Measurements from ENCODE around the gene TRPV6.

The TRPV6 gene

GRCh38 chr7:142883571-142884285 lies 1.8 kb downstream of the TRPV6 start:
- DNase-seq (ENCODE audit: low read depth), result no peak

- DNase-seq (ENCODE audit: low read depth), result no peak
Measured at GRCh38 chr7:142883145-142883544, 2.4 kb downstream of the TRPV6 start.

GRCh38 chr7:142882338-142882678 lies 3.2 kb downstream of the TRPV6 start:
- DNase-seq (ENCODE audit: low read depth), result no peak

- DNase-seq (ENCODE audit: low read depth), result no peak
Measured at GRCh38 chr7:142881586-142882337, 3.8 kb downstream of the TRPV6 start.

GRCh38 chr7:142880876-142881505 lies 4.6 kb downstream of the TRPV6 start:
- peak; percentile 37 for DNase-seq (ENCODE audit: low read depth)

GRCh38 chr7:142879060-142879459 lies 6.5 kb downstream of the TRPV6 start:
- no peak for DNase-seq (ENCODE audit: low read depth)

- peak; percentile 2 for DNase-seq (ENCODE audit: low read depth)
Measured at GRCh38 chr7:142878315-142878714, 7.2 kb downstream of the TRPV6 start.

GRCh38 chr7:142876991-142877910 lies 8.3 kb downstream of the TRPV6 start:
- DNase-seq (ENCODE audit: low read depth), result no peak

- DNase-seq (ENCODE audit: low read depth), result no peak
Measured at GRCh38 chr7:142876236-142876960, 9.1 kb downstream of the TRPV6 start.

- DNase-seq (ENCODE audit: low read depth), result no peak
Measured at GRCh38 chr7:142875456-142875855, 10.1 kb downstream of the TRPV6 start.

GRCh38 chr7:142874837-142875236 lies 10.7 kb downstream of the TRPV6 start:
- no peak for DNase-seq (ENCODE audit: low read depth)

- DNase-seq (ENCODE audit: low read depth), result no peak
Measured at GRCh38 chr7:142874409-142874808, 11.1 kb downstream of the TRPV6 start.

GRCh38 chr7:142873871-142874270 lies 11.7 kb downstream of the TRPV6 start:
- DNase-seq (ENCODE audit: low read depth), result no peak

- DNase-seq (ENCODE audit: low read depth), result peak; percentile 15
Measured at GRCh38 chr7:142873281-142873784, 12.2 kb downstream of the TRPV6 start.

- no peak for DNase-seq (ENCODE audit: low read depth)
Measured at GRCh38 chr7:142872106-142872675, 13.4 kb downstream of the TRPV6 start.

- no peak for DNase-seq (ENCODE audit: low read depth)
Measured at GRCh38 chr7:142871260-142872105, 14.1 kb downstream of the TRPV6 start.

GRCh38 chr7:142870566-142871259 lies 14.8 kb downstream of the TRPV6 start:
- DNase-seq (ENCODE audit: low read depth), result no peak

GRCh38 chr7:142870147-142870559 lies 15.4 kb downstream of the TRPV6 start:
- DNase-seq (ENCODE audit: low read depth), result no peak

- no peak for DNase-seq (ENCODE audit: low read depth)
Measured at GRCh38 chr7:142869434-142869833, 16.1 kb downstream of the TRPV6 start.

Data from iris pigment epithelial cell (primary cell).